Tibial artery (tissue), 4 donors: ENCODE data around the gene C1QTNF3.

Experiments used
- DNase-seq, 2 donors: peaks; one replicate each; pipeline ENCODE4 v3.0.0-alpha.2; 2019
- H3K27ac ChIP-seq, 2 donors: fragments of 200-600 bp; sonication (generic) in 1 of 2; 1 replicate in 1 of 2; 2 replicates in 1 of 2; pipeline ENCODE4 v1.5.1; 2018 to 2019; ENCODE audit warnings: mild to moderate bottlenecking in 1 of 2
- H3K27me3 ChIP-seq, 2 donors: fragments of 200-600 bp; sonication (generic) in 1 of 2; one replicate each; pipeline versions ENCODE4 v1.5.1 to v1.6.0; 2016 to 2019
- H3K36me3 ChIP-seq, 3 donors: fragments of 200-600 bp; sonication (generic) in 2 of 3; one replicate each; pipeline ENCODE4 v1.5.1; 2016 to 2019; ENCODE audit warnings: mild to moderate bottlenecking in 2 of 3
- H3K4me1 ChIP-seq, 4 donors: fragments of 200-600 bp; sonication (generic) in 2 of 4; 1 replicate in 3 of 4; 2 replicates in 1 of 4; pipeline ENCODE4 v1.5.1; 2016 to 2019
- H3K4me3 ChIP-seq, 2 donors: fragments of 200-600 bp; sonication (generic) in 1 of 2; 1 replicate in 1 of 2; 2 replicates in 1 of 2; pipeline ENCODE4 v1.5.1; 2018 to 2019; ENCODE audit warnings: mild to moderate bottlenecking in 2 of 2
- H3K9me3 ChIP-seq, 3 donors: fragments of 200-600 bp; sonication (generic) in 1 of 3; one replicate each; pipeline ENCODE4 v1.5.1; 2016 to 2019
- CTCF ChIP-seq, 2 experiments: fragments of 200-600 bp in 1 of 2; fragments of 450-650 bp in 1 of 2; IDR thresholded peaks; one replicate each; pipeline ENCODE4 v1.5.1; 2017 to 2019; ENCODE audit warnings: antibody characterized with exemption in 2 of 2, mild to moderate bottlenecking in 1 of 2, moderate library complexity in 1 of 2
- intact Hi-C: fragments of 100-400 bp; cut with DNase I; formaldehyde crosslinking; loops from one replicate; pipeline ENCODE4 v1.15.0; 2023; ENCODE audit warnings: low total_unique reads

C1QTNF3 gene

GRCh38 chr5:34009610-34010009 is 33.4 kb downstream of the C1QTNF3 start:
- no peaks in the 10 kb centered on the region for H3K27me3 ChIP-seq
- DNase-seq, result no peak
- H3K4me3 ChIP-seq, result no peak overlapping the region
- intact Hi-C loops, result no loop called here
- no peak for TF ChIP-seq CTCF (IDR thresholded peaks at IDR 0.05)
- no peaks in the 10 kb centered on the region for H3K9me3 ChIP-seq
- peaks cover 0 to 24% (median 10%) of the 10 kb centered on the region in 4 donors for H3K4me1 ChIP-seq
- no peak overlapping the region for H3K27ac ChIP-seq
- no peaks in the 10 kb centered on the region for H3K36me3 ChIP-seq

GRCh38 chr5:34008802-34009201 is 34.2 kb downstream of the C1QTNF3 start:
- intact Hi-C loops, result no loop called here
- no peak for DNase-seq
- Histone ChIP-seq H3K36me3 (peaks cover 0 to 3% (median 0%) of the 10 kb centered on the region in 3 donors), H3K4me1 (peaks cover 0 to 24% (median 10%) of the 10 kb centered on the region in 4 donors), H3K27ac (peak overlapping the region; percentile 89 to 90), H3K27me3 (no peaks in the 10 kb centered on the region), H3K9me3 (no peaks in the 10 kb centered on the region), H3K4me3 (peak overlapping the region; percentile 70 to 91)
- TF ChIP-seq CTCF (IDR thresholded peaks at IDR 0.05), result no peak

GRCh38 chr5:34007621-34008600 is 35.1 kb downstream of the C1QTNF3 start, which contains the start of gene AMACR:
AMACR (minus strand) TSS chr5:34008050; CDS start chr5:34008019, 31 bp downstream.
- TF ChIP-seq CTCF (IDR thresholded peaks at IDR 0.05), result no peak

GRCh38 chr5:34007201-34007620 is 35.8 kb downstream of the C1QTNF3 start:
- TF ChIP-seq CTCF (IDR thresholded peaks at IDR 0.05), result no peak
- no peaks in the 10 kb centered on the region for H3K9me3 ChIP-seq
- H3K27me3 ChIP-seq, result no peaks in the 10 kb centered on the region
- peak overlapping the region; percentile 70 to 91 for H3K4me3 ChIP-seq
- peaks cover 0 to 19% (median 7%) of the 10 kb centered on the region in 4 donors for H3K4me1 ChIP-seq
- peak overlapping the region; percentile 89 to 90 for H3K27ac ChIP-seq
- intact Hi-C loops, result no loop called here
- H3K36me3 ChIP-seq, result peaks cover 0 to 9% (median 5%) of the 10 kb centered on the region in 3 donors
- DNase-seq, result peak in 1 of 2 donors; percentile 26

More at GRCh38 chr5:34007621-34008600, 35.1 kb downstream of the C1QTNF3 start, which contains the start of gene AMACR:
- peak within 1 kb of the TSS; percentile 70 to 91 for H3K4me3 ChIP-seq
- DNase-seq, result peak; percentile 89 to 96
- peaks cover 0 to 22% (median 9%) of the 10 kb centered on the region in 4 donors for H3K4me1 ChIP-seq
- no peaks in the 10 kb centered on the region for H3K27me3 ChIP-seq
- H3K36me3 ChIP-seq, result peaks cover 0 to 5% (median 3%) of the 10 kb centered on the region in 3 donors
- peak within 1 kb of the TSS; percentile 89 to 90 for H3K27ac ChIP-seq
- no peaks in the 10 kb centered on the region for H3K9me3 ChIP-seq
- intact Hi-C loops, result no loop called here

- intact Hi-C loops, result no loop called here
- Histone ChIP-seq H3K4me3 (no peak overlapping the region), H3K4me1 (peaks cover 0 to 19% (median 7%) of the 10 kb centered on the region in 4 donors), H3K27ac (no peak overlapping the region), H3K36me3 (peaks cover 0 to 9% (median 5%) of the 10 kb centered on the region in 3 donors), H3K9me3 (no peaks in the 10 kb centered on the region), H3K27me3 (no peaks in the 10 kb centered on the region)
- DNase-seq, result no peak
- TF ChIP-seq CTCF (IDR thresholded peaks at IDR 0.05), result no peak
Measured at GRCh38 chr5:34005681-34006080, 37.3 kb downstream of the C1QTNF3 start.
